Activated T-helper 9 cell treated with anti-CD3 and anti-CD28 coated beads, Interleukin-2, amount 50 U/mL, for 16 hours (primary cell): Measurements from ENCODE around the gene KSR2.
"Not testable (repeated sequence)": the region's sequence is repeated elsewhere in the genome, so short reads cannot be mapped to it uniquely, and the experiment has no call there.

Source experiments
- DNase-seq: peaks from one replicate; pipeline ENCODE4 v3.0.0-alpha.2; 2020; ENCODE audit warnings: low read depth

The KSR2 gene

DNA sequence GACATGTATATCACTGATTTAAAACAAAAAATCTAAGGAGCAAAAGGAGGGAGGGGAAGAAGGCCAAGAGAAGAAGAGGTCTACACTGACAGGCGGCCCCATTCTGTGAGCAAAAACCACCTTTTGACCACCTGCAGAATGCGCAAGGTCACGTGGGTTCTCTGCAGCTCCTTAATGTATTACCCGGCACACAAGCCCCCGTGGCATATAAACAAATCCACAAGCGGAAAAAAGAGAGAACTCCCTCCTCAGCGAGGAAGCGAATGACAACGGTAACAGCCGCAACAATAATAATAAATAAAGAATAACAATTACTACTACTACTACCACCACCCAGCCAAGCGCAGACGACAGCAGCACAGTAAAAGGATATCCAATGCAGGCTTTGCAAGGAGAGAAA lies 1.3 kb downstream of the KSR2 start:
- no peak for DNase-seq

DNA sequence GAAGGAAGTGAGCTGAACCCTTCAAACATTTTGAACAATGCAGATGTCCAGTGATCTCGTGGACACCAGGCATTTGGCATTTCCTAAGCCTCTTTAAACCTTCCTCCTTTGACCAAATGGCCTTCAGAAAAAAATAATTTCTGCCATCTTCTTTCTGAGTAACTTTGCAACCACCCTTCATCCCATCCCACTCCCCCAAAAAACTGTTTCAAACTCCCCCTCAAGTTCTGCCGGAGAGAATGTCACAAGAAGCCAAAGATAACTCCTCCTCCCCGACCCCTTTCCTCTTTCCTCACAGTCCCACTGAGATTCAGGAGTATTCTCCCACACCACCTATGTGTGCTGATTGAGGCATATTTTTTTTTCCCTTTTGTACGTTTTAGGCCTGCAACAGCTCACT lies 1.7 kb downstream of the KSR2 start:
- DNase-seq: no peak

DNA sequence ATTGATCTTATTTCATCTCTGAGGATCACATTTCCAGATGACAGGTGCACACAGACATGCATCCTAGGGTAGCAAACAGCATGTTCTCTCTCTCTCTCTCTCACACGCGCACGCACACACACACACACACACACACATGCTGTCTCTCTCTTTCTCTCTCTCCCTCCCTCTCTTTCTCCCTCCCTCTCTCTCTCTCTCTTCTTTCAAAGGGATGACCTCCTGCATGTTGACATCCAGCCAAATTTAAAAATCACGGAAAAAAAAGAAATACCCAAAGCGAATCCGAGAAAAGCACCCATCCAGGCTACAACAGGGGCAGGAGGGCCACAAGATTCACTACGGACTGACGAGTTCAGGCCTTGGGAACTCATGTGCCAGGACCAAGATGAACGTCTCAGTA lies 2.3 kb downstream of the KSR2 start:
- DNase-seq: no peak

DNA sequence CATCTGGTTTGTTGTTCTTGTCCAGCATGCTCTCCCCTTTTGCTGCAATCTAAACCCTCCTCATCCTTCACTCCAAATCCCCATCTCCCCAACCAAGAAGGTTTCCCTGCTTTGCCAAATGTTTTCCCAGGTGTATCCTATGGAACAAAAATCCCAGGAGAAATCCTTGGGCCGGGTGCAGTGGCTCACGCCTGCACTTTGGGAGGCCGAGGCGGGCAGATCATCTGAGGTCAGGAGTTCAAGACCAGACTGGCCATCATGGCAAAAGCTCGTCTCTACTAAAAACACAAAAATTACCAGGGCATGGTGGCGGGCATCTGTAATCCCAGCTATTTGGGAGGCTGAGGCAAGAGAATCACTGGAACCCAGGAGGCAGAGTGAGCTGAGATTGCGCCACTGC lies 5.0 kb downstream of the KSR2 start:
- no peak for DNase-seq

DNA sequence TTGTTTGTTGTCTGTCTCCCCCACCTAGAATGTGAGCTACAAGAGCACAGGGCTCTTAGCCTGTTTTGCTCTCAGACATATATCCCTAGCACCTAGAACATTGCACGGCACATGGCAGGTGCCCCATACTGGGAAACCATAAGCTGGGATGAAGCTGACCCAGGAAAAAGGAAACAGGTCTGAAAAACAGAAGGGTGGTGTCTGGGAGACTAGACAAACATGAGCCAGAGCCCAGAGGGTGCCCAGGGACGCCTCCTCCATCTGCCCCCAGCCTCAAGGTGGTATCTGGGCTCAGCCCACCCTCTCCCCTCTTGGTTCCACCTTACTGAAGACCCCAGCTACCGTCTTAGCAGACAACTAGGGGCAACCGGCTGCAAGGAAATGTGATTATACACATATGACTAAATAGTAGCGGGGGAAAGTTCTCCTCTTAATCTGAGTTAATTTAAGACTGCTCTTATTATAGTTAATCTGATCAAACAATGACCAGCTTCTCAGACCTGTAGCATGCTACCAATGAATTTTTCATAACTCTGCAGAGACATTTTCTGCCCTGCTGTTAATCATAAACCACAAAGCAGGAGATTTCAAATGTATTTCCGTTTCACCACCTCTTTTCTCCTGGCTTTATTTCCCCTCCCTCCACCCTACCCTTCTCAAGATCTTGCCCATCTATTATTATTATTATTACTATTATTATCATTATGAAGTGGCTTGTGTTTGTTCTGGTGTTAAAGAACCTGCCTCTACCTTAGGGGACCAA lies 31.9 kb downstream of the KSR2 start:
- no peak for DNase-seq

DNA sequence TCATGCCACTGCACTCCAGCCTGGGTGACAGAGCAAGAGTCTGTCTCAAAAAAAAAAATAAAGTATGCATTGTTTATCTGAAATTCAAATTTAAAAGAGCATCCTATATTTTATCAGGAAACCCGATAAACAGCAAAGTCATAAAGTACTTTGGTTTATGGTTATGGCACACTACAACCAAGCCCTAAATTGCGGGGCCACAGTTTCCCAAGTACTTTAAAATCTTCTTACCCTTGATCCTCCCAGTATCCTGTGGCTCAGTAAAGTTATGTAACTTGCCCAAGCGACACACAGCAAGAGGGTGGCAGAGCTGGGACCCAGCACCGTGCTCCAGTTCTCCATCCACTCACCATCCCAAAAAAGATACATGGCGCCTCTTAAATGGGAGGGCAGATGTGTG lies 35.2 kb downstream of the KSR2 start:
- no peak for DNase-seq

DNA sequence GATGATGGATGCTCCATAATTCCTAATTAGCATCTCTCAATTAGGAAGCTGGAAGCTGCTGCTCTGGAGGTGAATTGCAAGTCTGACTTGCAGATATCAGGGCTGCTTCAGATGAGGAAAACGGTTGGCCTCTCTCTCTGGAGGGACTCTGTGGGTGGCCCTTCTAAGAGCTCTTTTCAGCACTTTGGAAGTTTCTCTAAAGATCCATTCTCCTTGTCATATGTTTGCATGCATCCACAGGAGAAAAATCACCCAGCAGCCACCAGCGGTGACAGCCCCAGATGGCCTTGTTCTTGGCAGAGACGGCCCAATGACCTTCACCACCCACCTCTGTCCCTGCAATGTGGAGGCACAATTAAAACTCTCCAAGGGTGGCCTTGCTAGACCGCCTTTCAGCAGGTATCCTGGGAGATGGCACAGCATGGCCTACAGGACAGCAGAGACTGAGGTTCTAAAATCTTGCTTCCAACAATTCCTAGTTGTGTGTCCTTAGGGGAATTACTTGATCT lies 42.3 kb downstream of the KSR2 start:
- no peak for DNase-seq

DNA sequence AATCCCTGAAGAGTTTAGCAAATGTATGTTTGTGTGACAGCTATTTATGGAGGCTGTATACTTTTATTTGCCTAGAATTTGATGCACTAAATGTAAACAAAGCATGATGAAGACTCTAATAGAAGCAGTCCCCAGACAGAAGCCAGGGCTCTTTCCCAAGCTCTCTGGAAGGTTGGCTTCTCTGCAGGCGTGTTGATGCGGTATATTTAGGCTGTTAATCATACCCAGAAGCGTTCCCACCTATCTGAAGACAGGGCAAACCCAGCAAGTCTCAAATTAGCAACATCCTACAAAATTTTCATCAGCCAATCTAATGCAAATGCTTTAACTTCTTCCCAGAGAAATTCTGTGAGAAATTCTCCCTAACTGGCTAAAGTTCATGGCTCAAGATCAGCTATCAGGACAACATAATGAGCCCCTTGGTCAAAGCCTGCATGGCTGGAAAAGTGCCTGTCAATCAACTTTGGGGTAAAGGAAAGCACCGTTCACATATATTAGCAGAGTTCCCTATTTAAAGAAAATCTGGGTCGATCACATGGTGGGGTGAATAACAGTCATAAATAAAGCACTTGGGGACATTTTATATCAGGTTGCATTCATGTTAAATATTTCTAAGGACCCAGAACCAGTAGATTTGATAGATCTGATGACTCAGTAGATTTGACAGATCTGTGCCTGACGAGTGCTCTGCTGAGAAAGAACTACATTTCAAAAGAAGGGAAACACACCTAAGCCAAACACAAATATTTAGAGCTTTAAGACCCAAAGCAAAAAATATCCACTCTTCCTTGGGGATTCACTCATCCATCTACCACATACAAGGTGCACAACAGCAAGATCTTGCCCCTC lies 46.6 kb downstream of the KSR2 start:
- DNase-seq: no peak

DNA sequence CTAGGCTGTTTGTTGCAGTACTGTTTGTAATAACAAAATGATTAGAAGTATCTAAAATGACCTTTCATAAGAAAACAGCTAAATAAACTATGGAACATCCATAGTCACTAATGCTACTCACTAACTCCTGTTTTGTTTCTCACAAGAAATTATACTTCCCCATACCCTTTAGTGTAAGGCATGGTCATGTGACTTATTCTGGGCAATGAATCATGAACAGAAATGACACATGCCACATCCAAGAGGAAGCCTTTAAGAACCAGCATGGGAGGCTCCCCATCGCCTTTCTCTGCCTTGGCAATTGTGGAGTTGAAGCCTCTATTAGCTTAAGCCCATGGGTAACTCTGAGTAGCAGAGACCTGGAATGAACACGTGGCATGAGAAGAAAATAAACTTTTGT lies 49.3 kb downstream of the KSR2 start:
- DNase-seq: no peak

DNA sequence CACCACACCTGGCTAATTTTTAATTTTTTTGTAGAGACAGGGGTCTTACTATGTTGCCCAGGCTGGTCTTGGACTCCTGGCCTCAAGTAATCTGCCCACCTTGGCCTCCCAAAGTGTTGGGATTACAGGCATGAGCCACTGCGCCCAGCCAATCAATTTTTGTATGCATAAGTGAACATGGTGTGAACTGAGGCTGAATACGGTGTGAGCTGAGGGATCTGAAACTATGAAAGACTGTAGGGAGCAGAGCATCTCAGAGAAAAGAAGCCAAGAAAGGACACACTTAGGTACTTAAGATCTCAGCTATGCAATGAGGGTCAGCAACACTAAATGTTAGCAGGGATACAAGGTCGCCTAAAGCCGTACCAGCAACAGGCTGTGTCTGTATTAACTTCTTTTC lies 54.1 kb downstream of the KSR2 start:
- no peak for DNase-seq

DNA sequence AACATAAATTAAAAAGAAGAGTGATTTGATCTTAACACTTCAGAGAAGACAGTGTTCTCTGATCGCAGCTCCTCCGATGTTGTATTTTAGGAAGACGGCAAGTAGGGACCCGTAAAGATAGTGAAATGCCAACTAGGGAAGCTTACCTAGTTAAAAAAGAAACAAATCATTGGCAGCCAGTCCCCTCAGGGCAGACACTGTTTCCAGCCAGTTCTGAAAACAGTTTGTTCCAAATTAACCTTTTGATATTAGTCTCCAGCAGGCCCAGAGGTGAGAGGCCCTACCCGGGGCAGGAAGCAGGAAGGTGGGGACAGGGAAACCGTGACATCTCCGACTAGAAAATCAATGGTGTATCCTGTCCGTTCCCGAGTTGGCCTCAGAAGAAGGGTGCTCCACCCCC lies 56.0 kb downstream of the KSR2 start:
- DNase-seq: no peak

DNA sequence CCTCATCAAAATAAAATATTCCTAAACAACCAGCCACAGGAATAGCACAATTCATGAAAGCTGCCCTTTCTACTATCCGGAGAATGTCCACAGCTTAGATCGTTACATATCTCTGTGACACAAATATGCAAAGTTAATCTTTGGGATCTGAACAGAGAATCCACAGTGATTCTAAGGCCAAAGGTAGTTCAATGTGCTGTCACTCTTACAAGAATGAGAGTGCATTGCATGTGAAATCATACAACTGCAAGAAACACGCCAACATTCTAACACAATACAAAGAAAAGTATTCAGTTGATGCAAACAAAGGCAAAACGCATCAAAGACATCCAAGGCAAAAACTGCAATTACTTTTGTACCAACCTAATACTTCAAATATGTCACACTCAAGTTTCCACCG lies 60.4 kb downstream of the KSR2 start:
- DNase-seq: no peak

DNA sequence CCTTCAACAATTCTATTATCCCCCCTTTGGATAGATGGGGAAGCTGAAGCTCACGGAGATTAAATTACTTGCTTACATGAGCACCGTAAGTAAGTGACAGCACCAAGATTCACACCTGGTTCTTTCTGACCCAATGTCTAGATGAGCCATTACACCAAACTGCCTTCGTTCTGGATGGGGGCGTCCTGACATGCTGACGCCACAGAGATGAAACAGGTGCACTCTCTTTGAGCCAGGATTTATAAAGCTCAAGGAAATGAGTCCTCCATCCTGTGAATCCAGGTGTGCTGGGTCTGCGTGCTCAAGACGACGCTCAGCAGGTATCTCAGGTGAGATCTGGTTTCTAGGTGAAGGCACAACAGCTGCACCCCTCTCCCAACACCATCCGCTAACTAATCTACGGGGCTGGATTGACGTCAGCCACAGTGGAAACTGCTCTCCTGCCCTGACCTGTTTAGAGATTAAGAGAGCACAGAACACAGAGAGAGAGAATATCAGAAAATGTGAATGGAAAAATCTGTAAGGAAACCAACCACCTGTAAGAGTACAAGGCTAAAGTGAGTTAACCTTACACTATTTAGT lies 61.6 kb downstream of the KSR2 start:
- no peak for DNase-seq

DNA sequence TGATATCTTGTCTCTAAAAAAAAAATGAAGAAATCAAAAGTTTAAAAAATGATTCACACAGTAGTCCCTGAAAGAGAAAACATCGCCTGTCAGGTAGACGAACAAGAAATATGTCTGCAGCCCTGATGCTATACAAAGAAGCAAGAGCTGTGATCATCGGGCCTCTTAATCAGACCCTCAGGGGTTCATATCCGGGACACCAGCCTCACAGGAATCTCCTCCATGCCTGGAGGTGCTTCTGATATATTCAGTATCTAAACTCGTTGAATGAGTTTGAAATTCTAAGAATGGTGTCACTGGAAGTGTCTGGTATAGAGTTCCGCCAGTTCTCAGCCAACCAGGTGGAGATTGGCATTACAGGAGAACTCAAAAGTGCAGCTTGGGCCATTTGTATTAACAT lies 64.7 kb downstream of the KSR2 start:
- no peak for DNase-seq

DNA sequence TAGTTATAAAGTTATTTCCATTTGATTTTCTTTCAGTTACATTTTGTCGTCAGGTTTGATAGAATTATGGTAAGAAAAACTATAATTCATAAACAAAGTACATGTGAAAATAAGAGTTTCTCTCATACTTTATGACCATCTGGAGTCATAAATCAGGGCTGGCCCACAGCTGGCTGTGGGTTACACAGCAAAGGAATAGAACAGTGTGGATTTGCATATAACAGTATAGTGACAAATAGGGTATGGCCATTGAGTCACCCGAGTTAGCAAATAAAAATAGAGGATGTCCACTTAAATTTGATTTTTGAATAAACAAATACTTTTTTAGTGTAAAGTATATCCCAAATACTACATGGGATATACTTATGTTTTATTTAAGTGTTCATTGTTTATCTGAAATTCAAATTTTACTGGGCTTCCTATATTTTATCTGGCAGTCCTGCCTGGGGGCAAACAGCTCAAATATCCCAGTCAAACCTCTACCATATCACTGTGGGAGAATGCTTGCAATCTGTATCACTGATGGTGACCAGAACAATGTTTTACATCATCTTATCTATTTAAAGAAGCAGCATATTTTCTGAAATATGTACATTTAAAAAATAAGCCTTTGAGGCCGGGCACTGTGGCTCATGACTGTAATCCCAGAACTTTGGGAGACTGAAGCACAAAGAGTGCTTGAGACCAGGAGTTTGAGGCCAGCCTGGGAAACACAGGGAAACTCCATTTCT lies 65.5 kb downstream of the KSR2 start:
- DNase-seq: no peak

DNA sequence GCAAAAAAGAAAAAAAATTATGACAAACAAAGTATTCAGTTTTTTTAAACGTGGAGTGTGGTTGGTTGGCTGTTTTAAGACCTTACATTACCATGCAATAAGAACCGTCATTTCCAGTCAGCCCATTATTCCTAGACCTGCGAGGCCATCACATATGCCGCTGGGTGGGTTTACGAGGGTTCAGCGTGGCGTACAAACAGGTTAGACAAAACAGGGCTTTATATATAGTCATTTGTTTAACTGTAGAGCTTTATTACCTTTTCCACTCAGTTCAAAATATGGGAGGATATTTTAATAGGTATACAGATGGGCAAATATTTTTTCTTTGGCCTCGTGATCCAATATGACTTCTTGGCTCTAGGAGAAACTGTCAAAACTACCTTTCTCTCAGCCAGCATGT lies 67.2 kb downstream of the KSR2 start:
- no peak for DNase-seq

DNA sequence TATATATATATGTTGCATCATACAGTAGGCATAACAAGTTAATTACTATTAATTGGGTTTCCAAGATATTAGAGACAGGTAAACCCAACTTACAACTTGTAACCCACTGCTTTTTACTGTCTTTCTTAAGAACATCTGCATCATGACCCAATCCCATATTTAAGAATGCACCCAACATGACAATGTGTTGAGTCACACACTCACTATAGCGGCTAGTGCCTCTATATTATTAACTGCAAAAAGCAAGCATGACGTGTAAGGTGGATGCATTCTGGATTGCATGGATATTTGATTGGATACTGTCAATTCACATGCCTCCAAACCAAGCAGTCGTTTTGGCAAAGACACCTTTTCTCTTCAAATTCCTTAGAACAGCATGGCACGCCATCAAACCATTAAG lies 68.2 kb downstream of the KSR2 start:
- no peak for DNase-seq

DNA sequence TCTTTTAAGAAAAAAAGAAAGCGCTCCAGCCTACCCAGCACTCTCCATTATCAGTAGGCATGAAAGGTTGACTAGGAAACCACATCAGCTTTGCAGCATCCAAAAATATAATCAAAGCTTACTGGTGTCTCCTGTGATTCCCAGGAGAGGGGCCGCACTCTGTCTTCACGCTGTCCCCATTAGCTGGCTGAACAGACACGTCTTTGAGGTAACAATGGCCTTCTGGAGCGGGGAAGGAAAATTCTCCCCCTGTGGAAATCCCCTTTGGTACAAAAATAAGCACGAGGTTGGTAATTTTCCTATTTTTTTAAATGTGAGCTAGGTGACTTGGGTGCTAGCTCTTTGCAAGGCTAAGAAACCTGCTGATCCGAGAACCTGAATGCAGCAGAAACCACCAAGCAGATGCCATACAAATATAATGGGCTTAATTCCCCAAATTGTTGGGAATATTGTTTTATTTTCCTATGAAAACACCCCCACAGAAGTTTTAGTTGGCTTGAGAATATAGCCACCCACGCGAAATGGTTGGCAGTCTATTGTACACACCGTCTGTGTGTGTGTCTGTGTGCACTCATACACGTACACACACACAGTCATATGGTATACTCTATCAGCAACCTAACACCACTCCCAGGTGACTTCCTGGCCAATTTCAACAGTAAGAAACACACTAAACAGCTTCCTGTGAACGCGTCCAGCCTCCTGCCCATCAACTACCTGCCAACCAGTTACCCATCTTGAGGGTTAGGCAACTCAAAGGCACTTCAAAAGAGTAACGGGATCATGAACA lies 71.2 kb downstream of the KSR2 start:
- DNase-seq: no peak

DNA sequence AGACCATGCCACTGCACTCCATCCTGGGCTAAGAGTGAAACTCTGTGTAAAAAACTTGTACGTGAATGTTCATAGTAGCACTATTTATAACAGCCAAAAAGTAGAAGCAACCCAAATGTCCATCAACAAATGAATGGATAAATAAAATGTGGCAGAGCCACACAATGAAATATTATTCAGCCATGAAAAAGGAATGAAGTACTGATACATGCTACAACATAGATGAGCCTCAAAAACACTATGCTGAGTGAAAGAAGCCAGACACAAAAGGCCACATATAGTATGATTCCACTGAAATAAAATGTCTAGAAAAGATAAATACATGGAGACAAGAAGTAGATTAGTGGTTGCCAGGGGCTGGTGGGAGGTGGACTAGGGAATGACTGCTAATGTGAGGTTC lies 72.8 kb downstream of the KSR2 start:
- DNase-seq: no peak

DNA sequence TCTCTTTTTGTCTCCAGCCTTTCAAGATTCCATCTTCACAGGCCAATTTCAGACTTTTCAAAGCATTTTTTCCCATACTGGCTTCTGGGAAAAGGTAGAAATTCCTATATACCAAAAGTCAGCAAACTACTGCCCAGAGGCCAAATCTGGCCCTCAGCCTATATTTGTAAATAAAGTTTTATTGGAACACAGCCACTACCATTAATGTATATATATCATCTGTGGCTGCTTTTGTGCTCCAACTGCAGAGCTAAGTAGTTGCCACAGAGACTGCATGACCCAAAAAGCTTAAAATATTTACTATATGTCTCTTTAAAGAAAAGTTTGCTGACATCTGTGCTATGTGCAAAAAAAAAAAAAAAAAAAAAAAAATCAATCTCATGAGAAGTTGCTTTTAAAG lies 76.3 kb downstream of the KSR2 start:
- no peak for DNase-seq

DNA sequence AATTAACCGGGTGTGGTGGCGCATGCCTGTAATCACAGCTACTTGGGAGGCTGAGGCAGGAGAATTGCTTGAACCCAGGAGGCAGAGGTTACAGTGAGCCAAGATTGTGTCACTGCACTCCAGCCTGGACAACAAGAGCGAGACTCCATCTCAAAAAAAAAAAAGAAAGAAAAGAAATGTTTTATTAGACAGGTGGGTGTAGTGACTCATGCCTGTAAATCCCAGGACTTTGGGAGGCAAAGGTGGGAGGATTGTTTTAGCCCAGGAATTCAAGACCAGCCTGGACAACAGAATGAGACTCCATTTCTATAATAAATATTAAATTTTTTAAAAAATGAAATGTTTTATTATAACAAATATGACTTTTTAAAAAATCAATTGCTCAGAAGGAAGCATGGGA lies 77.5 kb downstream of the KSR2 start:
- not testable (repeated sequence) for DNase-seq

DNA sequence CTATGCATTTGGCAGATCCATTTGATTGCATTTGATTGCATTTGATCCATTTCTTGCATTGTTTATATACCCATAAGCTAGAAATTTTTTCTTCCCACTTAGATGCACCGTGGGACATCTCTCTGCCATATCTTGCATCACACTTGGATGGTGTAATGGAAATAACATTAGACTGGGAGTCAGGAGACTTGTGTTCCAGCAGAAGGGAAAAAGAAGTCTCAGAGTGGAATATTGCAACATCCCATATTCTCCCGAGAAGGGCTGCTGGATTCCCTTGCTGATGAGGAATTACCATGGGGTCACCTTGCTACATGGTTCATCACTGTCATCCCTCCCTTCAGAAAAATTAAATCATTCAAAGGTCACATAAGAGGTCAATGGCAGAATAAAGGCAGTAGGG lies 78.1 kb downstream of the KSR2 start:
- DNase-seq: no peak
